GM18508 (cell line): ENCODE results near the gene PRMT2.
A peak's percentile ranks its signal among the peaks of the same experiment; 100 is the strongest.

Experiments used
- ATAC-seq: cut with Tn5 transposase; IDR thresholded peaks from one replicate; pipeline ENCODE4 v1.9.1; 2021; ENCODE audit warnings: moderate number of reproducible peaks; ENCODE audit not compliant: insufficient read depth, unreplicated experiment

Gene PRMT2

DNA sequence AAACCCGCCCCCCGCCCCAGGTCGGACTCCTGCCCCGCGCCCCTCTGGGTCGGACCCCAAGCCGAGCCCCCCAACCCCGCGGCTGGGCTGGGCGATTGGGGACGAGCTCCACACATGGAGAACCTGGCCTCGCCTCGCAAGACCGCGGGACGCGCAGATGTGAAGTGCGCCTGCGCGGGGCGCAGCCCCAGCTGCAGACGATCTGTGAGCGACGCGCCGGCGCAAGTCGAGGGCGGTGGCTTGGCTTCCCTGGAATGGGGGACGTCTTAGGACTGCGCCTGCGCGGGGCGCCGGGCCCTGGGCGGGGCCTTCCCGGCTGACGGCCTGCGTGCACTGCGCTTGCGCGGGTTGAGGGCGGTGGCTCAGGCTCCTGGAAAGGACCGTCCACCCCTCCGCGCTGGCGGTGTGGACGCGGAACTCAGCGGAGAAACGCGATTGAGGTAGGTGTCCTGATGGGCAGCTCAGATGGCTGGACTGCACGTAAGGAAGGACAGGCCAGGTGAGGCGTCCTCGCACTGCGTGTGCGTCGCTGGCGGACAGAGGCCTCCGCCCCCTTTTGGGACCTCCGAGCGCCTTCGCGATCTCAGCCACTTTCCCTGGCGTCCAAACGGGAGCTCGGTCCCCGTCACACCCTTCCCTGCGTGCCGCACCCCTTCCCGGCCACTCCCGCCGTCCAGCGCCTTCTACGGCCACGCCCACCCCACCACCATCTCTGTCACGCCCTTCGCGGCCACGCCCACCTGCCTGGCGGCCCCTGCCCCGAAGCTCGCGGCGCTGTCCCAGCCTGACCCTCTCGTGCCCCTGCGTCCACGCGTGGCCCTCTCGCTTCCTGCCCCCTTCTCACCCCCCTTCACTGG, at the start of gene PRMT2:
PRMT2 (plus strand) TSS at position 351 of the 857 bp plus-strand sequence. CDS start 1,278 bp downstream, outside the sequence.
- ATAC-seq: peak; percentile 62

DNA sequence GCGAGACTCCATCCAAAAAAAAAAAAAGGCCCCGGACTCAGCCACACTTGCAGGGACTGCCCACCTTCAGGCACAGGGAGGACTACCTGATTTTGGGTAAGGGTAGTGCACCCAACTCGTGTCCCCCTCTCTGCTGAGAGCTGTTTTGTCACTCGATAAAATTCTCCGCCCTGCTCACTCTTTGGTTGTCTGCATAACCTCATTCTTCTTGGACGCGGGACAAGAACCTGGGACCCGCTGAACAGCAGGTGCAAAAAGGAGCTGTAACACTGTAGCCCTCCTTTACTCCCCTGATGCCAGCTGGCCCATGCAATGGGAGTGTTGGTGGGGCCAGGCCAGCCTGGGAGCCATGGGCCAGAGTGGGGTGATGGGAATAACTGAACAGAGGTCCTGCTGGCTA, 41.2 kb upstream of the PRMT2 start:
- ATAC-seq: no peak

DNA sequence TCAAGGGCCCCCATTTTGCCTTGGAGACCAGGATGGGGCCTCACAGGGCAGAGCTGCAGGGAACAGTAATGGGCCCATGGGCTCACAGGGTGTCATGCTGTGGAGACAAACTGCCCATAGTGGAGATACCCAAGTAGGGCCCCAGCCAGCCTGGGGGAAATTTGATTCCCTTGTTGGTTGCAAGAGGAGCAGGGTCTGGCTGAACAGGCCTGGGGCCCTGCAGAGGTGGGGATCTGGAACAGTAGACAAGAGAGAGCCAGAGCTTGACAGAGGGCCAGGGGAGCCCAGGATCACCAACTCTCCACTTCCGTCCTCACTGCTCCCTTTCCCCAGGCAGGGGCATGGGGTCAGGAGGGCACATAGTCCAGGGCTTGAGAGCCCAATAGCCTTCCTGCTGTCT, 39.3 kb upstream of the PRMT2 start:
- ATAC-seq: no peak

DNA sequence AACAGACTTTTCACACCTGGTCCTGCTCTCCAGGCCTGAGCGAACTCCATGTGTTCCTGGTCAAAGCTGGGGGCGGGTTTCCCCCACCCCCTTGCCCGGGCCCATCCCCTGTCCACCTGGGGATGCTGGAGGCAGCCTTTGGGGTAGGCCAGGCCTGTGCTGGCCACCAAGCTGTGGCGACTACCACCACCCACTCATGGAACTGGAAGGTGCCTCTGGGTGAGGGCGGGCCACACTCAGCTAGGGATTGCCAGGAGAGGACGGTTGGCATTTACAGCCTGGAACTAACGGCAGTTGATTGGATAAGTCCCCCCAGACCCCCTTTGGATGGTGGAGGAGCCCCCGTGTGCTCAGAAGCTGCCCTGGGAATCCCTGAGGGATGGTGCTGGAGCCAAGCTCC, 38.4 kb upstream of the PRMT2 start:
- no peak for ATAC-seq

DNA sequence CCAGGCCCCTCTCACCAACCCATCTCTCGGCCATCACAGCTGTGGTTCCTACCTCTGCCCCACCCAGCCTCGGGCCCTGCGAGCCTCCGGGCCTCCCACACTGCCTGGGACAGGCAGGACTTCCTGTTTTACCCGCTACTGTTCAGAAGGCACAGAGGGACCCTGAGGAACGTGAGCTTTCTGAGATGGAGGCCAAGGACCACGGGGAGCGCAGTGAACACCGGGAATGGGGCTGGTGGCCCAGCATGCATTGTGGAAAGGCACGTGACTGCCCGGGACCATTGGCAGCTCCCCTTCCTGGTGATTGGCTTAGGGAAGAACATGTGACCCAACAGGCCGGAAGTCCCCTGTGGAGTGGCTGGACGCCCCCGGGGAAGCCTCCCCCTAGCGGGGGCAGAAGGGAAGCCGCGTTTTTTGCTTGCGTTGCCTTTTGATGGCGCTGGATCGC, 37.6 kb upstream of the PRMT2 start:
- ATAC-seq: no peak

DNA sequence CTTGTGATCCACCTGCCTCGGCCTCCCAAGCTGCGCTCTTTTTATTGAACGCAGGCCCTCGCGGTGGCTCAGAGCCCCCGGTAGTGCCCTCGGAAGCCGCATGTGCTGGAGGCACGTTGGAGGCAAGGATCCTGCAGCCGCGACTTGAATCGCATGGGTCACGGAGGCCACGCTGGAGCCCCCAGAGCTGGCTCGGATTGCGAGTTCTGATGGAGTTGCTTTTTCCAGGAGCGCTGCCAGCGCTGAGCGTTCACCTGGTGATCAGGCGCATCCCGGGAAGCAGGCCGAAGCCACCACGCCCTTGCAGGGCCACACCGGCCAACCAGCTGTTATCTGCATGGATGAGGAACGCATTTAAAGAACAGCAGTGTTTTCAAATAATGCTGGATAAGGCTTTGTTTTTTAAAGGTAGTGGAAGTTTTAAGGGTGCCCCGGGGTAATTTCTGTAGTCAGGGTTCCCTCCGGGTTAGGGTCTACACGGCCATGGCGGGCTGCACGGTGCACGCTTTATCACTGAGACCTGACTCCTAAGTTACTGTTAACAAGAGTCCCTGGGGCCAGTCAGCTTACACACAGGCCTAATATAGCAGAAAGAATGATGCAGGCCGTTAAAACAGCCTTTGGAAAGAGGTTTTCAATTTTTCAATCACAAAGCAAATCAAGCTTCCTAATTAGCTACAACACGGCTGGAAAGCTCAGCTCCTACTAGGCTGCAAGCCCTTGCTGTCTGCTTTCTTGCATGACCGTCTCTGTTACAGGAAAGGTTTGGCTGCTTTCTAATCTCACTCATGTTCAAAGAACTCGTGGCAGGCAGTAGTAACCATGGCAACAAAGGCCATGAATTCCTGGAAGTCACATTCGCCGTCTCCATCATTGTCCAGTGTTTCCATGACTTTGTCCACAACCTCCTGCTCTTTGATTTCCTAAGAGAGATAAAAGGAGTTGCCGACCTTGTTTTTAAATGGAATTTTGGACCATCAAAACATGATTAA, 36.6 kb upstream of the PRMT2 start:
- ATAC-seq: no peak

DNA sequence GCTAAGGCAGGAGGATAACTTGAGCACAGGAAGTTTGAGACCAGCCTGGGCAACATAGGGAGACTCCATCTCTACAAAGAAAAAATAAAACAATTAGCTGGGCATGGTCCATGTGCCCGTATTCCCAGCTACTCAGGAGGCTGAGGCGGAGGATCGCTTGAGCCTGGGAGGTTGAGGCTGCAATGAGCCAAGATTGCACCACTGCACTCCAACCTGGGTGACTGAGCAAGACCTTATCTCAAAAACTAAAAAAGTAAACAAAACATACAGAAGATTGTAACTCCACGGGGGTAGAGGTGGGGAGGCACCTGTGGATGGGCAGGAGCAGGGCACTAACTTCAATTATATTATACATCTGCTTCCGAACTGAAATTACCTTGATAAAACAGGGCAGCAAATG, 35.2 kb upstream of the PRMT2 start:
- ATAC-seq: no peak

DNA sequence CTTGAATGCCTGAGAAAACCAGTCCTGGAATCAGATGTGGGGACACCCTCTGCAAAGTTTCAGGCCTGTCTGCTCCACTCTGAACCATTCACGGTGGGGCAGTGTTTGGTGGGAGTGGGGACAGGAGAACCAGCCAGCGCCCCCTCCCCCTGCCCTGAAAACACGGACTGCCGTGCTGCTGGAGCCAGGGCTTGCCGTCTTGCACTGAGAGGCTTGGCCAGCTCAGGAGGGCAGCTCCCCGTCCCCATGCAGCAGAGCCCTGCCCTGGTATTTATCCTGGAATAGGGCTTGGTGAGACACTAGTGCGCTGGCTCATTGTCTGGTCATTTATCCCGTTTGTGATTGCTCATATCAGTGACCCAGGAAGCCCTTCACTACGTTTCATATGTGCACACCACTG, 34.5 kb upstream of the PRMT2 start:
- ATAC-seq: no peak

DNA sequence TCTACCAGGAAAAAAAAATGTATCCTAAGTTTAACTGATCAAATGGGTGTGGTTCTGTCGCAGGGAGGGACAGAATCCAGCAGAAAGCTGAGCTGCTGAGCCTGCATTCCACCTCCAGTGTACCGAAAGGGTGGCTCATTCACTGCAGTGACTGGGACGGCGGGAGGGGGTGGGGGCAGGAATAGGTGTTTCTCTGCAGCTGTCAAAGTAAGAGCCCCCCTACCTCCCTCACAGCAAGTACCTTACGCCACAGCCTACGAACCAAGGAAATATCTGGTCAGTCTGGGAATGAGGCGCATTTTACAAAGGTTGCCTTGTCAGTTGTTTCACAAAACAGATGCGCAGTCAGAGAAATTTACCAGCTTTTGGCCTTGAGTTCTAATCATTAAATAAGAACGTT, 32.2 kb upstream of the PRMT2 start:
- no peak for ATAC-seq

DNA sequence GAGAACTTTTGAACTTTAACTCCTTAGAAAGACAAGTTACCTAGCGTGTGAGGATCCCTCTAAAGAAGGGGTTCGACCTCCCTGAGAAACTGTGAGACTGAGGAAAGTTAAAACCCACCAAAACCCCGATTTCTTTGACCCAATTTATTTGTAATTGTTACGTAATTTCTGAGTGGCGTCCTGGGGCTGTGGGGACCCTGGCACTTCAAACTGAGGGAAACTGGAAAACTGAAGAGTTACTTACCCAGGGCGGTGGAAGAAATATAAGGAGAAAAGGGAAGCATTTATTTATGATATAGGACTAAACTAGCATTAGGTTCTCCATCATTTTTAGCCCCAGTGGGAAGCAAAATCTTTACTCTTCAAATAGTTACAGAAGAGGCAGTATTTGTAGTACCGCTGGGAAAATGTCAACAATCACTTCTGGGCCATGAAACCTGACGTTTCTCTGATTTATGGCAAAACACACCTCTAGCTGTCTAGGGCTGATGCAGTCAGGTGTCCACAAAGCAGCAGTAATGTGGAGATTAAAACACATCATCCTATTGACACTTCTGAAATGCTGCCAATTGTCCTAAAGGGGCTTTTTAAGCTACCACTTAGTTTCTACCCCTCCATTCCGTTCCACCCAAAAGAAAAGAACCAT, 31.0 kb upstream of the PRMT2 start:
- no peak for ATAC-seq

DNA sequence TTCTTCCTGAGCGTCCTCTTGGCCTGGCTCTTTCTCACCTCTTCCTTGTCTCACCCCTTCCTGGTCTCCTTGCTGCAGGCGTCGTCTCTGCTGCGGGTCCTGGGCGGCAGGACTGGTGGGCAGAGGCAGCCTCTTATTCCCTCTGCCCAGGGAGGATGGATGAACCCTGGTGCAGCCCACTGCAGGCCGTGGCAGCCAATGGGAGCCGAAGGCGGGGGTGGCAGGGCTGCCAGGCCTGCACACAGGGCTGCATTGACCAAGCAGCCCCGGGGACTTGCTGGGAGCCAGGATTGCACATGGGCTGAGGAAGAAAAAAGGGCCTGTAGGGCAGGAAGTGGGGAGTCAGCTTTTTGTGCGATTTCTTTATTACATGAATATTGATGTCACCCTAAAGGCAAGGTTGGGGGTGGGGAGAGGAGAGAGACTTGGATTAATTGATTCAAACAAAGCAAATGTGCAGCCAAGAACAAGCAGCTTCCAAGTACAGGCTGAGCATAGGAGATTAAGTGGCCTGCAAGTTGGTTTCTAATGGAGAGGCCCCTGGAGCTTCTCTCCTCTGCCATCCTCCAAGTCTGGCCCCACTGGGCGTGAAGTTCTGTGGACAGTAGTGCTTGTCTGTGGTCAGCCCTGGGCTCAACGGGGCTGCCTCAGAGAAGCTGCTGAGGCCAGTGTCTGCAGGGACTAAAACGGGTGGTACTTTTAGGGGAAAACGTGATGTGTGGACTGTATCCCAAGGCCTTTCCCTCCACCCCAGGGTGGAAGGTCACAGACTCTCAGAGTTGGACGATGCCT, 30.3 kb upstream of the PRMT2 start, which contains the start of gene S100B:
S100B (minus strand) TSS at position 108 of the 792 bp plus-strand sequence. CDS start 2,667 bp downstream, outside the sequence.
- no peak for ATAC-seq

DNA sequence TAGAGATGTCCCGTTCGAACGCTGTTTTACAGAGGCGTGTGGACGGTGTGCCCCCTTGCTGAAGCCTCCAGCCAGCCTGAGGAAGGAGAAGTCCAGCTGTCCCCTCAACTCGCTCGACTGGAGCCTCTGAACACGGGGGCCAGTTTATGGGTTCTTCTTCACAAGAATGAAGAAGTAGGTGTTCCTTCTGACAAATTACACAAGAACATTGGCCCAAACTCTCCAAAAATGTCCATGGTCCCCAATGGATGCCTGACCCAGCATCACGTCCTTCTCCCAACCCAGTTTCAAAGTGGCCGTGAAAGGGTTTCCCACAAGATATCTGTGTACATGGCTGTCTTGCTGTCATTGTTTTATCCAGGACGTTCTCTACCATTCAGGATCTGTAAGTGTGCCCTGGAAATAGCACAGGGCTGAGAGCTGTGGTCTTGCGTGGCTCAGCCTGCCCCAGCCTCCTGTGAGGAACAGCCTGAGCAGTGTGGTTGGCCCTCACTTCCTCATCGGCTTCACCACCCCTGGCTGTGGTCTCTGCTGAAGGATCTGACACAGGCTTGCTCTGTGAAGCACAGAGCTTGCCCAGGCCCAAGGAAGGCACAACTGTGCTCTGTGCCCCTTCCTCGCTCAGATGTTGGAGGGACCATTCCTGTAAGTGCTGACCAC, 29.6 kb upstream of the PRMT2 start:
- no peak for ATAC-seq

DNA sequence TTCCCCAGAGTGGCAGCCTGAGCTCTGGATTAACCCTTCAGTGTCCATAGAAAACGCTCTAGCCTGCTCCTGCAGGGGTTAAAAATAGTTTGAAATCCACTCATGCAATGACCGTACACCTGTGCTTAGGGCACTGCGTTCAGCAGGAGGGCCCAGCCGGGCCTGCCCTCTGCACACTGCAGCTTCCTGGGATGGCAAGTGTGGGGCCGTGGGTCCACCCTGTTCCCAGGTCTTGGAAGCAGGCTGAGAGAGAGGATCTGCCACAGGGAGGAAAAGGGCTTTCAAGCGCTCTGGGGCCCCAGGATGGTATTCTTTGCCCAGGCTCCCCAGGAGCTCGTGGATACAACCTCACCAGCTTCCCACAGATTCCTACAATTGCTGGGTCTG, 29.1 kb upstream of the PRMT2 start:
- ATAC-seq: no peak

DNA sequence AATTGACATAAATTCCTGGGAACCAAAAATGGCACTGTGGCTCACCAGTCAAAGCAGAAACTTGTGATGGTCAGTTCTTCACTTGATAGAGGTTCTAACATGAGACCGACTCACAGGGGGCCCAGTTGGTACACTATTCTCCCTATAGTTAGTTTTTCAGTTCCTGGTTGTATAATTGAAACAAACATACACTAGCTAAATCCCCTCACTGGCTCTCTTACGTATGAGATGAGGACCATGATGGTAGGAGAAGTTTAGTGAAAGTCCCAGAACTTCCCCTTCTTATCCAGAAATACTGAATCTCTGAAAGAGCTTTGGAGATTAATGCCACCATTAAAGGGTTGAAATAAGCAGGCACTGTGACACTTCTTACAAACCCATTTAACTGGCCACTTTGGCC, 27.8 kb upstream of the PRMT2 start:
- ATAC-seq: no peak

DNA sequence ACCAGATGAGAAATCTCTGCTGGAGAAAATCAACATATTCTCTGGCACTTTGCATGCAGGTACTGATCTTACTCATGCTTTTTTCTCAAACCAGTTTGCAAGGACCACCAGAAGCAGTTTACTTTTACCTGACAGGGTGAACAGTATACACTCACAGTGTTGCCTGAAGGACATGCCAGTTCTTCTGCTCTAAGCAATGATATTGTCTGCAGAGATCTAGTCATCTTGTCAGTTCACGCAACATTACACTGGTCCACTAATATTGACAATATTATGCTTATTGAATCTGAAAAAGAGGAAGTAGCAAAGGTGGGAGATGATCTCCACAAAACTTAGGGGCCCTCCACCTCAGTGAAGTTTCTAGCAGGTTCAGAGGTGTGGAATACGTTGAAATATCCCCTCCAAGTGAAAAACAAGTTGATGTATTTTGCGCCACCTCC, 26.8 kb upstream of the PRMT2 start:
- no peak for ATAC-seq

DNA sequence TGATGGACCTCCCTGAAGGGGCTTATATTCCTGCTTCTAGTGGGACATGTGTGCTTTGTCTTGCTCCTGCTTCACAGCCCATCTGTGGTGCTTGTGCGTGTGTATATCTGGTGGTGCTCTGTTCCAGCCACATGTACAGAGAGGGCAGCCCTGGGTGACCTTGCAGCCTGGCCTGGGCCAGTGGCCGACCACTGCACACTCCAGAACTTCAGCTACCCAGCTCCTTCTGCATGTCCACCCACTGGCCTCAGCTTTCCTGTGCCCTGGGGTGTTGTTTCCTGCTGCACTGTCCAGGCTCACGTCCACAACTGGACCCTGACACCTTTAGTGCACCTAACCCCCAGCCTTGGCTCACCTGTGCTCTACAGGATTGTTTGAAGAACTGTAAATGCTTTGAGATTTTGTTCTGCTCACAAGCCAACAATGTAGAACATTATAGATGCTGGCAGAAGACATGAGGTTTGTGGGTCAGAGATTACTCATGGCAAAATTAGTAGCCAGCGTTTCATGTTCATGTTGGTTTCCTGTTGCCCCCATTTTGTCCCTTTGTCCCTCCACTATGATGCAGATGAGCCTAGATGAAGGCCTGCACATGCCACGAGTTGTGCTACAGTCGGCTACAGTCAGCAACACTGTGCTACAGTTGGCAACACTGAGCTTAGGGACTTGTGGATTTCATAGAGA, 25.3 kb upstream of the PRMT2 start:
- ATAC-seq: no peak

DNA sequence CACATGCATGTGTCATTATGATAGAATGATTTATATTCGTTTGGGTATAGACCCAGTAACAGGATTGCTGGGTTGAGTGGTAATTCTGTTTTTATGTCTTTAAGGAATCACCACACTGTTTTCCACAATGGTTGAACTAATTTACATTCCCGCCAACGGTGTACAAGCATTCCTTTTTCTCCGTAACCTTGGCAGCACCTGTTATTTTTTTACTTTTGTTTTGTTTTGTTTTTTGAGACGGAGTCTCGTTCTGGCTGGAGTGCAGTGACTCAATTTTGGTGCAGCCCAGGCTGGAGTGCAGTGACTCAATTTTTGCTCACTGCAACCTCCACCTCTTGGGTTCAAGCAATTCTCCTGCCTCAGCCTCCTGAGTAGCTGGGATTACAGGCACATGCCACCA, 22.1 kb upstream of the PRMT2 start:
- no peak for ATAC-seq

DNA sequence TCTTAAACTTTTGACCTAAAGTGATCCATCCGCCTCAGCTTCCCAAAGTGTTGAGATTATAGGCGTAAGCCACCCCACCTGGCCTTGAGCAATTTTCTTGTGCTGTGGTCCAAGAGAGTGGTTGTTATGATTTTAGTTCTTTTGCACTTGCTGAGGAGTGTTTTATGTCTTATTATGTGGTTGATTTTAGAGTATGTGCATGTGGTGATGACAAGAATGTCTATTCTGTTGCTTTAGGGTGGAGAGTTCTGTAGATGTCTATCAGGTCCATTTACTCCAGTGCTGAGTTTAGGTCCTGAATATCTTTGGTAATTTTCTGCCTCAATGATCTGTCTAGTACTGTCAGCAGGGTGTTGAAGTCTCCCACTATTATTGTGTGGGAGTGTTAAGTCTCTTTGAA, 19.4 kb upstream of the PRMT2 start:
- no peak for ATAC-seq

DNA sequence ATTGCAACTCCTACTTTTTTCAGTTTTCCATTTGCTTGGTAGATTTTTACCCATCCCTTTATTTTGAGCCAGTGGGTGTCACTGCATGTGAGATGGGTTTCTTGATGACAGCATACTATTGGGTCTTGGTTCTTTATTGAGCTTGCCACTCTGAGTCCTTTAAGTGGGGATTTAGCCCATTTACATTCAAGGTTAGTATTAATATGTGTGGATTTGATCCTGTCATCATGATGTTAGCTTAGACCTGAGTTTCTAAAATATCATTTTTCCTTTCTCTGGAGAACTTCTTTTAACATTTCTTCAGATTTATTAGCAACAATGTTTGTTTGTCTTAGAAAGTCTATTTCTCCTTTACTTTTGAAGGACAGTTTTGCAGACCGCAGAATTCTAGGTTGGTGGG, 18.8 kb upstream of the PRMT2 start:
- ATAC-seq: no peak
